ENCODE measurements around the gene NAV1.

DNA sequence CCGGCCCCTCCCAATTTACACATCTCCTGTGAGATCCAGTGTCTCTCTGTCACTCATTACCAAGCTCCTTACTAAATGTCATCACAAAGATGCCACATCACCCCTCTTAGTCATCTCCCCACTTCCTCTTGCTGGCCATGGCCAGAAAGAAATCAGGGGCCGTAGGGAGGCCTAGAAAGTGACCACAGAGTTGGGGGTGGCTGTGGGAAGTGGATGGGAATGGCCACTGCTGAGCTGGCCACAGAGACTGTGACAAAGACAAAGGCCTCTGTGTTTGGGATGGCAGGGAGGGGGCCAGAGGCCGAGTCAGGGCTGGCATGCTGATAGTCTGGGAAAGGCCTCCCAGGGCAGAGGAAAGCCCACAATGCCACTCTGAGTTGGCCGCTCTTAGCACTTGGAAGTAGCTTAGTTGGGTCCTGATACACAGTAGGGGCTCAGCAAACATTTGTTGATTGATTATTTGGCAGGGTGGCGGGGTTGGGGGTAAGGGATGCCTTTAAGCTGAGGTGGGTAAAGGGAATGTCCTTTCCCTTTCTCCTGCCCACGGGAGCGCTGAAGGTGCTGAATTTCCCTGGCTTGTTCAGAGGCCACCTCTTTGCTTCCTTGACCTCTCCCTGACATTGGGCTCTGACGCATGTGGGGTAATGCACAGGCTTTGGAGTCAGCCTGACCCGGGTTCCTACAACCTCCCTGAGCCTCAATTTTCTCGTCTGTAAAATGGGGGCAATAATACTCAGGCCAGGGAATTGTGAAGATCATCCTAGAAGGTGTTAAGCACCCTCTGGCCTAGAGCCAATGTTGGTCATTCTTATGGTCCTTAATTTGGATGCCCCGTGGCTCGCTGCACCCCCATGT is 13.2 kb downstream of the NAV1 start:
- TF ChIP-seq BHLHE40 (IDR thresholded peaks at IDR 0.05; ENCODE audit: borderline replicate concordance), result no peak
- TF ChIP-seq SP1 (IDR thresholded peaks at IDR 0.05), result no peak
- TF ChIP-seq FOXM1 (IDR thresholded peaks at IDR 0.05; ENCODE audit: borderline replicate concordance), result no peak
- TF ChIP-seq FOXK2 (IDR thresholded peaks at IDR 0.05), result no peak
- TF ChIP-seq ARNT (IDR thresholded peaks at IDR 0.05), result no peak
- no peak for TF ChIP-seq FOXA1 (IDR thresholded peaks at IDR 0.05)
- TF ChIP-seq ELF4 (IDR thresholded peaks at IDR 0.05), result no peak
- no peak for TF ChIP-seq TARDBP (IDR thresholded peaks at IDR 0.05)
- TF ChIP-seq NFRKB (IDR thresholded peaks at IDR 0.05), result no peak
- TF ChIP-seq, protein P1, sequence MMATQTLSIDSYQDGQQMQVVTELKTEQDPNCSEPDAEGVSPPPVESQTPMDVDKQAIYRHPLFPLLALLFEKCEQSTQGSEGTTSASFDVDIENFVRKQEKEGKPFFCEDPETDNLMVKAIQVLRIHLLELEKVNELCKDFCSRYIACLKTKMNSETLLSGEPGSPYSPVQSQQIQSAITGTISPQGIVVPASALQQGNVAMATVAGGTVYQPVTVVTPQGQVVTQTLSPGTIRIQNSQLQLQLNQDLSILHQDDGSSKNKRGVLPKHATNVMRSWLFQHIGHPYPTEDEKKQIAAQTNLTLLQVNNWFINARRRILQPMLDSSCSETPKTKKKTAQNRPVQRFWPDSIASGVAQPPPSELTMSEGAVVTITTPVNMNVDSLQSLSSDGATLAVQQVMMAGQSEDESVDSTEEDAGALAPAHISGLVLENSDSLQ (IDR thresholded peaks at IDR 0.05), result no peak
- TF ChIP-seq SUZ12 (IDR thresholded peaks at IDR 0.05), result no peak
- no peak for TF ChIP-seq ZNF384 (IDR thresholded peaks at IDR 0.05)
- TF ChIP-seq CTBP1 (IDR thresholded peaks at IDR 0.05; ENCODE audit: borderline replicate concordance), result no peak
